Measurements from ENCODE around the gene TSC2.
A peak's percentile ranks its signal among the peaks of the same experiment; 100 is the strongest.

GRCh38 chr16:2009791-2010510 lies 37.8 kb upstream of the TSC2 start, which contains the start of gene ZNF598:
- no peak for TF ChIP-seq FOXA1 (IDR thresholded peaks at IDR 0.05)
- TF ChIP-seq, protein P1, sequence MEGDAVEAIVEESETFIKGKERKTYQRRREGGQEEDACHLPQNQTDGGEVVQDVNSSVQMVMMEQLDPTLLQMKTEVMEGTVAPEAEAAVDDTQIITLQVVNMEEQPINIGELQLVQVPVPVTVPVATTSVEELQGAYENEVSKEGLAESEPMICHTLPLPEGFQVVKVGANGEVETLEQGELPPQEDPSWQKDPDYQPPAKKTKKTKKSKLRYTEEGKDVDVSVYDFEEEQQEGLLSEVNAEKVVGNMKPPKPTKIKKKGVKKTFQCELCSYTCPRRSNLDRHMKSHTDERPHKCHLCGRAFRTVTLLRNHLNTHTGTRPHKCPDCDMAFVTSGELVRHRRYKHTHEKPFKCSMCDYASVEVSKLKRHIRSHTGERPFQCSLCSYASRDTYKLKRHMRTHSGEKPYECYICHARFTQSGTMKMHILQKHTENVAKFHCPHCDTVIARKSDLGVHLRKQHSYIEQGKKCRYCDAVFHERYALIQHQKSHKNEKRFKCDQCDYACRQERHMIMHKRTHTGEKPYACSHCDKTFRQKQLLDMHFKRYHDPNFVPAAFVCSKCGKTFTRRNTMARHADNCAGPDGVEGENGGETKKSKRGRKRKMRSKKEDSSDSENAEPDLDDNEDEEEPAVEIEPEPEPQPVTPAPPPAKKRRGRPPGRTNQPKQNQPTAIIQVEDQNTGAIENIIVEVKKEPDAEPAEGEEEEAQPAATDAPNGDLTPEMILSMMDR (IDR thresholded peaks at IDR 0.05; ENCODE audit: low read depth, low read length, missing input control): no peak
- peak; percentile 35 for TF ChIP-seq YY1 (IDR thresholded peaks at IDR 0.05)
- TF ChIP-seq REST (IDR thresholded peaks at IDR 0.05): no peak
- peak in 1 of 2 donors; percentile 87 for TF ChIP-seq GABPA (IDR thresholded peaks at IDR 0.05 in 1 of 2, conservative IDR thresholded peaks at IDR 0.05 in 1 of 2)
- TF ChIP-seq RAD21 (IDR thresholded peaks at IDR 0.05): no peak

Data from liver (tissue), 3 donors.